LNCAP (cell line): ENCODE results near the gene LOC128125822.

Source experiments
- TF ChIP-seq, protein P1 (sequence below): fragments of 450-650 bp; IDR thresholded peaks from 2 replicates; pipeline ENCODE4 v1.5.1; 2017; ENCODE audit warnings: mild to moderate bottlenecking

Gene LOC128125822

GRCh38 chr6:63572044-63572746 is at the start of gene LOC128125822, which contains the start of gene PTP4A1:
Gene LOC128125822 (plus strand): TSS chr6:63572480.
Gene PTP4A1 (plus strand): TSS chr6:63572480. CDS start chr6:63576881, 4,401 bp downstream.
- TF ChIP-seq, protein P1, sequence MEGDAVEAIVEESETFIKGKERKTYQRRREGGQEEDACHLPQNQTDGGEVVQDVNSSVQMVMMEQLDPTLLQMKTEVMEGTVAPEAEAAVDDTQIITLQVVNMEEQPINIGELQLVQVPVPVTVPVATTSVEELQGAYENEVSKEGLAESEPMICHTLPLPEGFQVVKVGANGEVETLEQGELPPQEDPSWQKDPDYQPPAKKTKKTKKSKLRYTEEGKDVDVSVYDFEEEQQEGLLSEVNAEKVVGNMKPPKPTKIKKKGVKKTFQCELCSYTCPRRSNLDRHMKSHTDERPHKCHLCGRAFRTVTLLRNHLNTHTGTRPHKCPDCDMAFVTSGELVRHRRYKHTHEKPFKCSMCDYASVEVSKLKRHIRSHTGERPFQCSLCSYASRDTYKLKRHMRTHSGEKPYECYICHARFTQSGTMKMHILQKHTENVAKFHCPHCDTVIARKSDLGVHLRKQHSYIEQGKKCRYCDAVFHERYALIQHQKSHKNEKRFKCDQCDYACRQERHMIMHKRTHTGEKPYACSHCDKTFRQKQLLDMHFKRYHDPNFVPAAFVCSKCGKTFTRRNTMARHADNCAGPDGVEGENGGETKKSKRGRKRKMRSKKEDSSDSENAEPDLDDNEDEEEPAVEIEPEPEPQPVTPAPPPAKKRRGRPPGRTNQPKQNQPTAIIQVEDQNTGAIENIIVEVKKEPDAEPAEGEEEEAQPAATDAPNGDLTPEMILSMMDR: no peak

DNA sequence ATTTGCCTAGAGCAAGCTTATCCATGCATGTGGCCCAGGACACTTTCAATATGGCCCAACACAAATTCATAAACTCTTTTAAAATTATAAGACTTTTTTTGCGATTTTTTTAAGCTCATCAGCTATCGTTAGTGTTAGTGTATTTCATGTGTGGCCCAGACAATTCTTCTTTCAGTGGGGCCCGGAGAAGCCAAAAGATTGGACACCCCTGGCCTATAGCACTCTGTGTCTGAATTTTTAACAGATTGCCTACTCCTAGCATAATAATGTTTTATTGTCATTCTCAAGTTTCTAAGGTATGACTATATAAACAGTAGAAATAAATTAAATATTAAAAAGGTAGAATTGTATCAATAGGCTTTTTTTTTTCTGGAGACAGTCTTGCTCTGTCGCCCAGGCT is 48.6 kb upstream of the LOC128125822 start:
- TF ChIP-seq, protein P1: no peak

DNA sequence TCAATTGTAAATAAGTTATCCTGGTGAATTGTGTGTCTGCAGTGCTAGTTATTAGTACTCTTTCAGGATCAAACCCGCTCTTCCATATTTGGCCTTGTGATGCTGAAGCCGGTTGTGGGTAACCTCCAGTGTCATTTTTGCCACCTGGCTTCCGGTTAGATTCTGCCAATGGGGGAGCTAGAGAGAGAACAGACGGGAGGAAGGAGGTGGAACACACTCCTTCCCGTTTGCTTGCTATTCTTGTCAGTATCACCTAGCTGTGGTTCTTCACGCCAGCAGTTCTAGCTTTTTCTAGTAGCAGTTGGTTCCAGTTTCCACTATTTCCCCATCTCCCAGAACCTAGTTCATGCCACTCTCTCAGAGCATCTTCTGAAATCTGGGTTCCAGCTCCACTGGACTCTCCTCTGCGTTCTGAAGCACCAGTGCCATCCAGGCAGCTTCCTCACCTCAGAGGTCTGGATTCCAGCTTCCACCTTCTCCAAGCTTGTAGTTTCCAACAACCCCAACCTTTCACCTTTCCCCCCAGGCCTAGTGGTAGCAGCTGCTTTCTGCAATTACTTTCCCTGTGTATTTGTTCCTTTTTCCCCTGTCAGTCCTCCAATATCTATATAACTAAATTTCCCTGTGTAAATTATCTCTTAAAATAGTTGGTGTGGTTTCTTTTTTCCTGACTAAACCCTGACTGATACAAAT is 46.9 kb upstream of the LOC128125822 start:
- TF ChIP-seq, protein P1: no peak

DNA sequence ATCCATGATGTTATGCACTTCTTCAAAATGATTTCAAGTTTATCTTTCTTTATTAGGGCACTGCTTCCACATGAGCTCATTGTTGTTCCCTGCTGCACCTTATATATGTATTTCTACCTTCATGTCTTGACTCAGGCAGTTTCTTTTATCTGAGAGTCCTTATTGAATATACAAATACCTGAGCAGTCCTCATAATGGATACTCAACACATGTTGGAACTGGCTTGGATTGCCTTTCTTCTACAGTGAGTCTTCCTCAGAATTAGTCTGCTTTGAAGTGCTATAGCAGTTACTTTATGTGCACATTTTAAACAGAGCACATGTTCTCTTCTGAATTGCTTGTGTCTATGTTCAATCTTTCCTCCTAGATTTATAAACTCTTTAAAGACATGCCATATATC is 45.3 kb upstream of the LOC128125822 start:
- TF ChIP-seq, protein P1: no peak

- TF ChIP-seq, protein P1: no peak
These were observed 44.4 kb upstream of the LOC128125822 start for GRCh38 chr6:63527658-63528514.

GRCh38 chr6:63529498-63529897 is 42.8 kb upstream of the LOC128125822 start:
- TF ChIP-seq, protein P1: no peak

- TF ChIP-seq, protein P1: no peak
These were observed 42.1 kb upstream of the LOC128125822 start for GRCh38 chr6:63530182-63530581.
